KG1 (cell line): ENCODE data around the gene PCNT.

Source experiments
- DNase-seq: peaks from one replicate; lab custom pipeline; 2025; lab: John Stamatoyannopoulos, UW

PCNT gene, protein sequence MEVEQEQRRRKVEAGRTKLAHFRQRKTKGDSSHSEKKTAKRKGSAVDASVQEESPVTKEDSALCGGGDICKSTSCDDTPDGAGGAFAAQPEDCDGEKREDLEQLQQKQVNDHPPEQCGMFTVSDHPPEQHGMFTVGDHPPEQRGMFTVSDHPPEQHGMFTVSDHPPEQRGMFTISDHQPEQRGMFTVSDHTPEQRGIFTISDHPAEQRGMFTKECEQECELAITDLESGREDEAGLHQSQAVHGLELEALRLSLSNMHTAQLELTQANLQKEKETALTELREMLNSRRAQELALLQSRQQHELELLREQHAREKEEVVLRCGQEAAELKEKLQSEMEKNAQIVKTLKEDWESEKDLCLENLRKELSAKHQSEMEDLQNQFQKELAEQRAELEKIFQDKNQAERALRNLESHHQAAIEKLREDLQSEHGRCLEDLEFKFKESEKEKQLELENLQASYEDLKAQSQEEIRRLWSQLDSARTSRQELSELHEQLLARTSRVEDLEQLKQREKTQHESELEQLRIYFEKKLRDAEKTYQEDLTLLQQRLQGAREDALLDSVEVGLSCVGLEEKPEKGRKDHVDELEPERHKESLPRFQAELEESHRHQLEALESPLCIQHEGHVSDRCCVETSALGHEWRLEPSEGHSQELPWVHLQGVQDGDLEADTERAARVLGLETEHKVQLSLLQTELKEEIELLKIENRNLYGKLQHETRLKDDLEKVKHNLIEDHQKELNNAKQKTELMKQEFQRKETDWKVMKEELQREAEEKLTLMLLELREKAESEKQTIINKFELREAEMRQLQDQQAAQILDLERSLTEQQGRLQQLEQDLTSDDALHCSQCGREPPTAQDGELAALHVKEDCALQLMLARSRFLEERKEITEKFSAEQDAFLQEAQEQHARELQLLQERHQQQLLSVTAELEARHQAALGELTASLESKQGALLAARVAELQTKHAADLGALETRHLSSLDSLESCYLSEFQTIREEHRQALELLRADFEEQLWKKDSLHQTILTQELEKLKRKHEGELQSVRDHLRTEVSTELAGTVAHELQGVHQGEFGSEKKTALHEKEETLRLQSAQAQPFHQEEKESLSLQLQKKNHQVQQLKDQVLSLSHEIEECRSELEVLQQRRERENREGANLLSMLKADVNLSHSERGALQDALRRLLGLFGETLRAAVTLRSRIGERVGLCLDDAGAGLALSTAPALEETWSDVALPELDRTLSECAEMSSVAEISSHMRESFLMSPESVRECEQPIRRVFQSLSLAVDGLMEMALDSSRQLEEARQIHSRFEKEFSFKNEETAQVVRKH (N-terminal part only)

DNA sequence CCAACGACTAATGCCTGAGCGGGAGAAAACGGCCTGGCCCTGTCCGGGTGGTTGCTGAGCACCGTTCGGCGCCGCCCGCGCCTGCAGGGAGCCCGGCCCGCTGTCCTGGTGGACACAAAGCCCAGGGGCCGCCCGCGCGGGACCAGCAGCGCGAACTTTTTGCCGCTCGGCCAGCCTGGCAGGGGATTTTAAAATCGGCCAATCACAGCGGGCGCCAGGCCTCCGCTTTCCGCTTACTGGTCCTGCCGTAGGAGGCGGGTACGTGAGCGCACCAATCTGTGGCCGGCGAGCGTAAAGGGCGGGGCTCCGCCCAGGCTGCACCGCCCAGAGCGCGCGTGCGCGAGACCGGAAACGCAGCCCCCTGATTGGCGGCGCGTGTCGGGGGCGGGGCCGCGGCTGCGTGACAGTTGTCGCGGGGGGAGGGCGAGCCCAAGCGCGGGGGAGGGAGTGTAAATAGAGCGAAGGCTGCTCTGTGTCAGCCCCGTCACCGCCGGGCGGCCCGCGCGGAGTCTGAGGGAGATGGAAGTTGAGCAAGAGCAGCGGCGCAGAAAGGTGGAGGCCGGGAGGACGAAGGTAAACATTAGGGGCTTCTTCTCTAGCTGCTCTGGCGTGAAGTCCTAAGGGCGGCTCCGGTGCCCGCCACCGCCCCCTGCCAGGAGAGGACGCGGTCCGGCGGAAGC lies at the start of gene PCNT, which contains the start of gene C21orf58:
Gene PCNT, plus strand, starts transcription at position 447 of the 680 bp plus-strand sequence. Its CDS starts 73 bp downstream, at position 520.
Gene C21orf58, minus strand, starts transcription at position 161 of the 680 bp plus-strand sequence. CDS start 1,132 bp downstream, outside the sequence.
- DNase-seq: peak; percentile 97

GRCh38 chr21:46274797-46275390 lies 49.1 kb upstream of the PCNT start:
- no peak for DNase-seq

GRCh38 chr21:46284077-46284644 lies 39.8 kb upstream of the PCNT start:
- DNase-seq: no peak

DNA sequence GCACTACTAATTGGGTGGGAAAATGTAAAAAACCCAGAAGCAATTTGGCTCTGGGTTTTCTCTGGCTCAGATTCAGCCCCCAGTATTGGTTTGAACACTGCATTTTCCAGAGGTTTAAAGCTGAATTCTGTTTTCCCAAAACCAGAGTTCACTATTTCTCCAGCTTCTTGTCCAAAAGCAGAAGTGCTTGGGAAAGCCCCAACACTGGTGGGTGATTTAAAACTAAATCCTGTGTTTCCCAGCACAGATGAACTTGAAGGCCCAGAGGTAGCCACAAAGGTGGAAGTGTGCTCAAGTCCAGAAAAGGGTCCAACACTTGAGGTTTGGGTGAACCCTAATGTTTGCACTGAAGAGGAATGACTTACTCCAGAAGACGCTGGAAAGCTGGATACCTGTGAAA lies 39.2 kb upstream of the PCNT start:
- DNase-seq: no peak

DNA sequence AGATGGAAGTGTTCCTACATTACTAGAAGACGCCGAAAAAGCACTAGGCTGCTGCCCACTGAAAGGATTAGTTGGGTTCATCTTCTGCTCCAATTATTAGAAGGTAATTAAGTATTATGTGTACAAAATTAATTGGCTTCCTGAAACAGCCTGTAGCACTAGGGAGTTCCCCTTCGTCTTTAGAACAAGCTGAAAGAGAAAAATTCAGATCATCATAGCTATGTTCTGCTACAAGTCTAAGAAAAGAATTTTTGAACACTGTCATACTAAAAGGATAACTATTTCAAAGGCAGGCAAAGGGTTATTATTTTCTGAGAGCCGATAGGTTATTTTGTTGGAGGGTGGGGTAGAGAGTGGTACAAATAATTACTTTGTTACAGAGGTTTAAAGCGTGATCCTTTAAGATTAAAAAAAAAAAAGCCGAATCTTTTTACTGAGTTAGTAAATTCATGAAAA lies 38.7 kb upstream of the PCNT start, which contains the start of gene MCM3AP:
Gene MCM3AP, minus strand, starts transcription at position 406 of the 456 bp plus-strand sequence. Its CDS starts 325 bp downstream, at position 81.
- DNase-seq: no peak

DNA sequence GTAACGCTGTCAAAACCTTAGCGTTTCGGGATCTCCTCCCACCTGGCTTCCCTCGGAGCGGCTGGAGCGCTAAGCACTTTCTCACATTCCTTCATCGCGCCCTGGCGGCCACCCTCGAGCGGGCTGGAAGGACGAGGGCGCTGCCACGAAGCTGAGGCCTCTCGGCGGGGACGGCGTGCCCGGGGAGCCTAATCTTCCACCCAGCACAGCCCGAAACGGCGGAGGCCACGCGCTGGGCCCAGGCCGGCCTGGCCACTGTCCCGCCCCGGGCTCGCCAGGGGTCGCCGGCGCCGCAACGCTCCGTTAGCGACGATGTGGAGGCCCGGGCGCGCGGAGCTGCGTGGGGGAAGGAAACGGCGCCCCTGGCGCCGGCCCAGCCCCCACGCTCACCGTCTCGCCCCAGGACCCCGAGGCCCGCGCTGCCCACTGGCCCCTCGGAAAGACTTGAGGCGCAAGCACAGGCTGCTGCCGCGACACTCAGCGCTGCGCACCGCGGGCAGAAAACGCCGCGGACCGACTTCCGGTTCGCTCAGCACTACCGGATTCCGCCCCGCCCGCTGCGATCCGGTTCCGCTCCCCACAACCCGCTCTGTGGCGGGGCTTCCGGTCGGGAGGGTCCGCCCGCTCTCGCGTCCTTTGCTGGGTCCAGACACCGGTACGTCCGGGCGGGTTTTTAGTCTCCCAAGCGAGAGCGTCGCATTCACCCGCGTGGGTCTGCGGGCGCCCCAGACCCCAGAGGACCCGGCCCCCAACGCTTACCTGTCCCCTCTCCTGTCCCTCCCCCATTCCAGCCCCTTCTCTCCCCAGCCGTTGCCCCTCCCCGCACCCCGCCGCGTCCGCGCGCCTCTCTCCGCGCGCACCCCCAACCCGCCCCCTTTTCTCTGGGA lies 38.0 kb upstream of the PCNT start, which contains the start of gene YBEY:
Gene YBEY, plus strand, starts transcription at position 582 of the 887 bp plus-strand sequence. CDS start 572 bp downstream, outside the sequence.
- DNase-seq: peak; percentile 79

DNA sequence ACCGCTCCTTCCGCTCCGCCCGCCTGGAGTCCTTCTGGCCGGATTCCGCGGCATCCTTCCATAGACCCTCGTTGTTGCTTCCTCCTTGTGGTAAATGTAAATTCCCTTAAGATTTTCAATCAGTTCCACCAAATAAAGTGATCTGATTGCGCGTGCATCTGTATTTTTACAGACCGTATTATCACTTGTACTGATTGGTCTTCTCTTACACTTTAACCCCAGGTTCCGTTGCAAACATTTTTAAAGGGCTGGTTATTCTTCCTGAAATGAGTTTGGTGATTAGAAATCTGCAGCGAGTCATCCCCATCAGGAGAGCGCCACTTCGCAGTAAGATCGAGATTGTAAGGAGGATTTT lies 37.3 kb upstream of the PCNT start:
- DNase-seq: no peak

GRCh38 chr21:46287541-46287940 lies 36.4 kb upstream of the PCNT start:
- no peak for DNase-seq

DNA sequence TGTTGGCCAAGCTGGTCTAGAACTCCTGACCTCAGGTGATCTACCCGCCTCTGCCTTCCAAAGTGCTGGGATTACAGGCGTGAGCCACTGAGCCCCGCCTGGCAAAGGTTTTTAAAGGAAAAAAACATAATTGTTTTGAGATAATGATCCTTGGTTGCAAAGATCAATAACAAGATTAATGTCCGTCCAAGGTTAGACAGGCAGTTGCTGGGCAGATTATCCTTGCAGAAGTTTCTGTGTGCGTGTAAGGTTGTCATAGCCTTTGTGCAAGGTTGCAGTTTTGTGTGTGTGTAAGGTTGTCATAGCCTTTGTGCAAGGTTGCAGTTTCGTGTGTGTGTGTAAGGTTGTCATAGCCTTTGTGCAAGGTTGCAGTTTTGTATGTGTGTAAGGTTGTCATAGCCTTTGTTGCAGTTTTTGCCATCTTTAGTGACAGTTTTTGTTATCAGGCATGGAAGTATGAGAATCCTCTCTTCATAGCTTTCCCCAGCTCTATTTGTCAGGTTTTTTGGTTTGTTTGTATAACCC lies 34.2 kb upstream of the PCNT start:
- no peak for DNase-seq

- DNase-seq: no peak
Observed at GRCh38 chr21:46291561-46291960, 32.4 kb upstream of the PCNT start.

- DNase-seq: no peak
Observed at GRCh38 chr21:46294647-46295176, 29.2 kb upstream of the PCNT start.

- no peak for DNase-seq
Observed at GRCh38 chr21:46295177-46295770, 28.7 kb upstream of the PCNT start.

- DNase-seq: no peak
Observed at GRCh38 chr21:46295996-46296752, 27.8 kb upstream of the PCNT start.

DNA sequence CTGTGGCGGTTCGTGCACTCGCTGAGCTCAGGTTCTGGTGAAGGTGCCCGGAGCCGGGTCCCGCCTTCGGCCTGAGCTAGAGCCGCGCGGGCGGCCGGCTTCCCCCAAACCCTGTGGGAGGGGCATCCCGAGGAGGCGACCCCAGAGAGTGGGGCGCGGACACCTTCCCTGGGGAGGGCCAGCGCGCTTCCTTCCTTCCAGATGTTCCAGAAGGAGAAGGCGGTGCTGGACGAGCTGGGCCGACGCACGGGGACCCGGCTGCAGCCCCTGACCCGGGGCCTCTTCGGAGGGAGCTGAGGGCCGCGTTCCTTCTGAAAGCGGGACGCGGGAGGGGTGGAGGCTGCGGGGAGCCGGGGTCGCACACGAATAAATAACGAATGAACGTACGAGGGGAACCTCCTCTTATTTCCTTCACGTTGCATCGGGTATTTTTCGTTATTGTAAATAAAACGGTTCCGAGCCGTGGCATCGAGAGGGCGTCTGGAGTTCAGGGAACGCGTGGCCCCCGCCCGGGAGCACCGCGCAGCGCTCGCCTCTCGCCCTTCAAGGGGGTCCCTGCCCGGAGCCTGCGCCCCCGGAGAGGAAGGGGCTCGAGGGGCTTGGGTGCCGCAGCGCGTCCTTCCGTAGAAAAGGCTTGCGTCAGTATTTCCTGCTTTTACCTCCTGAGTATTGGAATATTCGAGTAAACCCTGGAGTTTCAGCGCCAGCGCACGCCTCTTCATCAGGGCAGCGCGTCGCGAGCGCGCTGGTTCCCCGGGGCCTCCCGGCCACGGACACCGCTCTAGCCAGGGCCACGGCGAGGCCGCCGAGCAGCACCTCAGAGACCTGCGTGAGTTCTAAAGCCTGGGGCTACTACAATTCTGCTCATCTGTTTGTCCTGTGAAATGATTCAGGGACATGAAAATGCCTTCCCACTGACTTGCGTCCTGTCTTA lies 26.4 kb upstream of the PCNT start:
- no peak for DNase-seq

GRCh38 chr21:46299167-46299566 lies 24.8 kb upstream of the PCNT start:
- DNase-seq: no peak

GRCh38 chr21:46301759-46302158 lies 22.2 kb upstream of the PCNT start:
- DNase-seq: no peak
